BJ (cell line): ENCODE results near the gene MYBPC1. TPM values are rescaled to one million over a fixed set of nuclear protein-coding genes. Genes with fewer than 3 reads are reported as not detected.

Experiments
- CTCF ChIA-PET: fragments of 350-600 bp; formaldehyde crosslinking; extraction: SDS; loops from one replicate; lab custom pipeline; 2021; ENCODE audit warnings: antibody characterized with exemption, inconsistent platforms; lab: Yijun Ruan, JAX
- POLR2A ChIA-PET: fragments of 300-600 bp; sonication (Branson Sonifier 250); formaldehyde crosslinking; extraction: SDS; loops from one replicate; lab custom pipeline; 2021; ENCODE audit warnings: antibody characterized with exemption; lab: Charles Lee
- DNase-seq: peaks from one replicate; pipeline ENCODE4 v3.0.0-alpha.2; 2011; ENCODE audit warnings: low read depth
- H3K27me3 ChIP-seq: 2 replicates; pipeline ENCODE4 v1.6.0; 2011; ENCODE audit warnings: low read length; ENCODE audit not compliant: control insufficient read depth, insufficient read depth
- H3K36me3 ChIP-seq: 2 replicates; pipeline ENCODE4 v1.5.1; 2011; ENCODE audit warnings: low read length; ENCODE audit not compliant: control insufficient read depth, insufficient read depth
- H3K4me3 ChIP-seq: 2 replicates; pipeline ENCODE4 v1.5.1; 2011; ENCODE audit warnings: low read depth, mild to moderate bottlenecking, control low read depth, low read length
- polyA plus RNA-seq: library from polyadenylated mRNA; depleted of rRNA; stranded (reverse); fragments of >200 nt; gene quantifications from 2 replicates; pipeline ENCODE4 v1.2.3, GENCODE V29; 2011
- TF ChIP-seq, protein P1 (sequence below): IDR thresholded peaks from 2 replicates; pipeline ENCODE4 v1.5.1; 2011; ENCODE audit warnings: low read depth, mild to moderate bottlenecking, control low read depth, inconsistent platforms, low read length, moderate library complexity; ENCODE audit not compliant: insufficient read depth

Gene MYBPC1
- polyA plus RNA-seq, 1 experiment: not detected

DNA sequence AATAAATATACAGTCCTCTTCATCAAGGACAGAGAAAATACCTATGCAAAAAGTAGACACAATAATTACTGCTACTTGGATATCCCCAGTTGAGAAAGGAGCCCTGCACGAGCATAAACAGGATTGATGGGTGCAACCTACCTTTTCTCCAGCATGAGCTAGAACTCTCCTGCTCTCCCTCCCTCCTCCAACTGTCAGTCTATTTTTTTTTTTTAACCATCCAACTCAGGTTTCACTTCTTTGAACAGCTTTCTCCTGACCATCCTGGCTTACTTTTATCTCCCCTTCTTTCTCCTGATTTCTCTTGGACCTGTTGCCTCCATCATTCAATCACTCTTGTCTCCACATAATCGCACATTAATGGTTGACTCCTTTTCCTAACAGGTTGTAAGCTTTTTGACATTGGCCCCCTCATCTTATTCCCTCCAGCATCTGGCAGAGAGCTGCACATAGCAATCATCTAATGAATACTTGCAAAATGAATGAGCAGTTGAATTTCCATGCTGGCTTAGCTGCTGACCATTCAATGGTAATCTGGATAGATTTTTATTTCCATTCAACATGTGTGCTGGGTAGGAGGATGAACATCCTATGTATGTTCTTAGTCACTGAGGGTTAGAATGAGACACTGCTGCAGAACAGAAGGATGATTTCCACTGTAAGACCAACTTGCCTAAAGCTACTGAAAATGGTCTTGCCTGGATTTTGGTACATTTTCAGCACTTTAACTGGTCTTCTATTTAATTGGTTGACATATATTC lies 24.4 kb downstream of the MYBPC1 start:
- POLR2A ChIA-PET: no interaction called here

GRCh38 chr12:101619858-101620761 lies 25.3 kb downstream of the MYBPC1 start:
- DNase-seq: no peak
- Histone ChIP-seq H3K27me3 (no peaks in the 10 kb centered on the region), H3K4me3 (no peak overlapping the region), H3K36me3 (no peaks in the 10 kb centered on the region)
- TF ChIP-seq, protein P1, sequence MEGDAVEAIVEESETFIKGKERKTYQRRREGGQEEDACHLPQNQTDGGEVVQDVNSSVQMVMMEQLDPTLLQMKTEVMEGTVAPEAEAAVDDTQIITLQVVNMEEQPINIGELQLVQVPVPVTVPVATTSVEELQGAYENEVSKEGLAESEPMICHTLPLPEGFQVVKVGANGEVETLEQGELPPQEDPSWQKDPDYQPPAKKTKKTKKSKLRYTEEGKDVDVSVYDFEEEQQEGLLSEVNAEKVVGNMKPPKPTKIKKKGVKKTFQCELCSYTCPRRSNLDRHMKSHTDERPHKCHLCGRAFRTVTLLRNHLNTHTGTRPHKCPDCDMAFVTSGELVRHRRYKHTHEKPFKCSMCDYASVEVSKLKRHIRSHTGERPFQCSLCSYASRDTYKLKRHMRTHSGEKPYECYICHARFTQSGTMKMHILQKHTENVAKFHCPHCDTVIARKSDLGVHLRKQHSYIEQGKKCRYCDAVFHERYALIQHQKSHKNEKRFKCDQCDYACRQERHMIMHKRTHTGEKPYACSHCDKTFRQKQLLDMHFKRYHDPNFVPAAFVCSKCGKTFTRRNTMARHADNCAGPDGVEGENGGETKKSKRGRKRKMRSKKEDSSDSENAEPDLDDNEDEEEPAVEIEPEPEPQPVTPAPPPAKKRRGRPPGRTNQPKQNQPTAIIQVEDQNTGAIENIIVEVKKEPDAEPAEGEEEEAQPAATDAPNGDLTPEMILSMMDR: no peak
- POLR2A ChIA-PET: no interaction called here
- CTCF ChIA-PET: no interaction called here

More for the DNA sequence above, 24.4 kb downstream of the MYBPC1 start:
- Histone ChIP-seq H3K27me3 (no peaks in the 10 kb centered on the region), H3K36me3 (no peaks in the 10 kb centered on the region), H3K4me3 (no peak overlapping the region)
- CTCF ChIA-PET: no interaction called here
- TF ChIP-seq, protein P1: no peak
- no peak for DNase-seq

- POLR2A ChIA-PET: no interaction called here
- no peak overlapping the region for H3K4me3 ChIP-seq
- H3K36me3 ChIP-seq: no peaks in the 10 kb centered on the region
- H3K27me3 ChIP-seq: no peaks in the 10 kb centered on the region
- CTCF ChIA-PET: no interaction called here
- no peak for DNase-seq
- TF ChIP-seq, protein P1: no peak
Measured at GRCh38 chr12:101620762-101621133, 26.0 kb downstream of the MYBPC1 start.

GRCh38 chr12:101628676-101629075 lies 33.9 kb downstream of the MYBPC1 start:
- no peak for DNase-seq
- no peaks in the 10 kb centered on the region for H3K27me3 ChIP-seq
- ChIA-PET POLR2A (no interaction called here), CTCF (no interaction called here)
- H3K4me3 ChIP-seq: no peak overlapping the region
- TF ChIP-seq, protein P1: no peak
- H3K36me3 ChIP-seq: no peaks in the 10 kb centered on the region

DNA sequence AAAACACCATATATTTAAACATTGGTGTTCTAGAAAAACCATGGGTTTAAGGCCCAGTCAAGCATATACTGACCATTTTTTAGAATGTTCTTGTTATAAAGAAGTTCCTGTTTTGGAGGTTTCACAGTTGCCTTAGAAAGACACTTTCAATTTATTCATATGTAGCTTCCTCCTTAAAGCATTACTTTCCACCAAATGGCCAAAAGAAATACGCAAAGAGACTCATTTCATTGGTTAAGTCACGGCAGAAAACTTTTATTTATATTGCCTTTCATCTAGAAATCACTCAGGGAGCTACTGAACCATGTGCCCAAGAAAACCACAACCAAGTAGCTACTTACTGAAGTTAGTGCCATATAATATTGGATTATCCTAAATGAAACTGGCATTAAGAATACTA lies 40.0 kb downstream of the MYBPC1 start:
- no peaks in the 10 kb centered on the region for H3K27me3 ChIP-seq
- no peaks in the 10 kb centered on the region for H3K36me3 ChIP-seq
- ChIA-PET CTCF (interaction anchor here (0.6 kb wide), 1 partner anchor 8 kb away, joined by 3 read pairs; no protein-coding TSS in a partner anchor), POLR2A (no interaction called here)
- TF ChIP-seq, protein P1: no peak
- no peak overlapping the region for H3K4me3 ChIP-seq
- DNase-seq: no peak
